NK-92 treated with Interleukin-12 subunit alpha and Interleukin-12 subunit beta, amount 100 ng/mL, for 24 hours (cell line): Measurements from ENCODE around the gene HACD2.
A peak's percentile ranks its signal among the peaks of the same experiment; 100 is the strongest.
"Not testable (repeated sequence)": the region's sequence is repeated elsewhere in the genome, so short reads cannot be mapped to it uniquely, and the experiment has no call there.

Experiments used
- DNase-seq: peaks from one replicate; lab custom pipeline; 2025; lab: John Stamatoyannopoulos, UW

The HACD2 gene

DNA sequence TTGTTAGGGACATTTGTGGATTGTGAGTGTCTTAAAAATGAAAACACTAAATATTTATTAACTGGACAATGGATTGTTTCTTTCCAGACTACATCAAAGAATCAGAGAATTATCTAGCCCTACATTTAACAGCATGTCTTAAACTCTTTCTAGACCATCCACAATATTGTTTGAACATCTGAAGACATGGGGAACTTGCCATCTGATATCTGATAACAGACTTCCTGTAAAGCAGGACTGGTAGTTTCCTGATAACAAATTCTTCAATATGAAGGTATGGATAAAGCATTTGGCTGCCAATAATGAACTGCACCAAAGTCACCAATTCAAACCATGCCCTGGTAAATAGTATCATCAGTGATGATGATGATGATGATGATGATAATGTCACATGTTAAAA lies 26.2 kb upstream of the HACD2 start:
- no peak for DNase-seq

GRCh38 chr3:123610331-123610730 lies 25.5 kb upstream of the HACD2 start:
- DNase-seq, result no peak

- no peak for DNase-seq
Observed at GRCh38 chr3:123609063-123609462, 24.2 kb upstream of the HACD2 start.

GRCh38 chr3:123608263-123608937 lies 23.5 kb upstream of the HACD2 start:
- DNase-seq, result no peak

GRCh38 chr3:123606527-123606926 lies 21.7 kb upstream of the HACD2 start:
- no peak for DNase-seq

DNA sequence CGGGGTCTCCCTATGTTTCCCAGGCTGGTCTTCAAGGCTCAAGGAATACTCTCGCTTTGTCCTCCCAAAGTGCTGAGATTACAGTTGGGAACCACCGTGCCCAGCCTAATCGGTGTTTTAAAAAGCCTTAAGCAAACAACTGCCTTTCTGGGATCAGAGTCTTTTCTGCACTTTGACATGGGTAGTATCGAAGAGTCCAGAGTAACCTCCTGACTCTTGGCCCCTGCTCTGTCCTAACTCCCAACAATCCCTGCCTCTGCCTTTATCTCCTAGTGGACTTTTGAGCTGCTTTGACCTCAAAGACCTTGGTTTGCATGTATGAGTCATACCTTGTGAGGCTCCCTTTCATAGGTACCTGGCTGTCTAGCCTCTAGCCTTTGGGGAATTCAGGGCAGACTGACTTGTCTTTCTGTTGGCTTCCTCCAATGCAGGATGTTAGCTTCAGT lies 21.0 kb upstream of the HACD2 start:
- DNase-seq, result no peak

DNA sequence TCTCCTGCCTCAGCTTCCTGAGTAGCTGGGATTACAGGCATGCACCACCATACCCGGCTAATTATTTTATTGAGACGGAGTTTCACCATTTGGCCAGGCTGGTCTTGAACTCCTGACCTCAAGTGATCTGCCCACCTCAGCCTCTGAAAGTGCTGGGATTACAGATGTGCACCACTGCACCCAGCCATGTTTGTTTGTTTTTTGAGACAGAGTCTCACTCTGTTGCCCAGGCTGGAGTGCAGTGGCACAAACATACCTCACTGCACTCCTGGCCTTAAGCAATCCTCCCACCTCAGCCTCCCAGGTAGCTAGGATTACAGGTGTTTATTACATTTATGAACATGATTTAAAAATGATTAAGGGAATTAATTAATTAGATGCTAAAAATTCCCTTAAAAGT lies 18.3 kb upstream of the HACD2 start:
- DNase-seq, result not testable (repeated sequence)

GRCh38 chr3:123602325-123602724 lies 17.5 kb upstream of the HACD2 start:
- no peak for DNase-seq

GRCh38 chr3:123600863-123601262 lies 16.0 kb upstream of the HACD2 start:
- DNase-seq, result not testable (repeated sequence)

DNA sequence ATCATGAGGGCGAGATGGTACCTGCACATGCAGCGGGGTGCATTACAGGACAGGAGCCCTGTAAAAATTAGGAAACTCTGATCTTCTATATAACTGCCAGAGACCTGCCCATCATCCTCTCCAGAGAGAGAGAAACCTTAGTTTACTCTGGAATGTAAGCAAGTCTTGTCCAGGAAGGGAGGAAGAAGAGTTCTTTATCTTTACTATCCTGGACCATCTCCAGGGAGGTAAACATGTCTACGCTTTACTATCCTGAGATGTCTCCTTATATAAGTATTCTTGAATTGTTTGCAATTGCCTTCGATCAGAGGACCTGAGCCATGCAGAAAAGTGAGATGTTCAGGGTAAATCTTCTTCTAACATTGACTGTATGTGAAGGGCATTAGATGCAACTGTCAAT lies 12.7 kb upstream of the HACD2 start:
- DNase-seq, result no peak

DNA sequence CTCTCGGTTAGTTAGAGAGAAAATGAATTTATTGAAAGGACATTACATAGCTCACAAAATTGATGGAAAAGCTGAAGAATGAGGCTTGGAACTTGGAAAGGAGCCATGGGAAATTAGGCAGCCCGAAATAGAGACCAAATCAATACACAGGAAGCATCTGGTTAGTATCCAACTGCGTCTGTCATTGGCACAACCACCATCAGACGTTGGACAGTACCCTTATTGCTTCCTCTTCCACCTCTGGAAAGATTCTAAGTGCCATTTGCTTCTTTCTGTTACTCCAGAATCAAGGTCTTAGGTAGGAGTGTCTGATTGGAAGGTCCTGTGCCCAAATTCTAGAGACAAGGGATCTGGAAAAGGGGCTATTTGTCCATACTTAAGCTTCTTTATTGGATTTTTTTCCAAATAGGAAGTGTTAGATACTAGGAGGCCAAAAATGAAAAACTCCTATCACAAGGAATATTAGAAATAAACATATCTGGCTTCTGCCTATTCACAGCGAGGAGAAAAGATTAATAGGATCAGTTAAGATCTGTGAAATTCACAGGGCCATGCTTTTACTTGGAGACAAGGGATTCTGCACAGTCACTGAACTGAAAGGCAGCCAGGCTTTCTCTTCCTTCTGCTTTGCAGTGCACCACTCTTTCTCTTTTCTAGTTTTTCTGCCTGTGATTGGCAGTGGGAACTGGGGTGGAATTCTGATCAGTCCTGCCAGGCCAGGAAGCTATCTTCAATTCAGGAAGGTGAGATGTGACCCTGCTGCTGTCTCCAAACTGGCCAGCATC lies 10.7 kb upstream of the HACD2 start:
- DNase-seq, result no peak

DNA sequence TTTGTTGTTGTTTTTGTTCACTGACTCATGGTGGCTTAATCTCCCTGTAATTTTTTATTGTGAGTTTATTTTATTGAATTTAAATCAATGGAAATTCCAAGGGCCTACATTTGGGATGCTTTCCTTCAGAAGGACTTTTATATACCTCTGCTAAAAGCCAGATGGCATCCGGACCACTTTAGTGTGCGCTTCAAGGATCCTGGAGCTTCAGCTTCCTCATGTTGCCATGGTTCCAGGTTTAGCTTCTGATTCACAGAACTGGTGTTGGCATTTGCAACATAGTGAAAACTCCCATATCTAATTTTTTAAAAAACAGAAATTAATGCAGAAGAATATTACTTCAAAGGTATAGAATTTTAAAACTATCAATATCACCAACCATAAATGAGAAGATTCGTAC lies 8.5 kb upstream of the HACD2 start:
- DNase-seq, result no peak

DNA sequence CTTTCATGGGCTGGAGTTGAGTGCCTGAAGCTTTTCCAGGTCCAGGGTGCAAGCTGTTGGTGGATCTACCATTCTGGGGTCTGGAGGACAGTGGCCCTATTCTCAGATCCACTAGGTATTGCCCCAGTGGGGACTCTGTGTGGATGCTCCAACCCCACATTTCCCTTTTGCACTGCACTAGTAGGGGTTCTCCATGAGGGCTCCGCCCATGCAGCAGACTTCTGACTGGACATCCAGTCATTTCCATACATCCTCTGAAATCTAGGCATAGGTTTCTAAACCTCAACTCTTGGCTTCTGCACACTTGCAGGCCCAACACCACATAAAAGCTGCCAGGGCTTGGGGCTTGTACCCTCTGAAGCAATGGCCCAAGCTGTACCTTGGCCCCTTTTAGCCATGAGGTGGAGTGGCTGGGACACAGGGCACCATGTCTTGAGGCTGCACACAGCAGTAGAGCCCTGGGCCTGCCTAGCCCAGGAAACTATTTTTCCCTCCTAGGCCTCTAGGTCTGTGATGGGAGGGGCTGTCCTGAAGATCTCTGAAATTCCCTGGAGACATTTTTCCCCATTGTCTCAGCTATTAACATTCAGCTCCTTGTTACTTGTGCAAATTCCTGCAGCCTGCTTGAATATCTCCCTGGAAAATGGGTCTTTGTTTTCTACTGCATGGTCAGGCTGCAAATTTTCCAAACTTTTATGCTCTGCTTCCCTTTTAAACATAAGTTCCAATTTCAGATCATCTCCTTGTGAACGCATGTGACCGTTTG lies 6.0 kb upstream of the HACD2 start:
- no peak for DNase-seq

GRCh38 chr3:123587401-123587800 lies 2.5 kb upstream of the HACD2 start:
- no peak for DNase-seq

- DNase-seq, result no peak
Observed at GRCh38 chr3:123586968-123587367, 2.1 kb upstream of the HACD2 start.

GRCh38 chr3:123586131-123586530 lies 1.3 kb upstream of the HACD2 start:
- no peak for DNase-seq

DNA sequence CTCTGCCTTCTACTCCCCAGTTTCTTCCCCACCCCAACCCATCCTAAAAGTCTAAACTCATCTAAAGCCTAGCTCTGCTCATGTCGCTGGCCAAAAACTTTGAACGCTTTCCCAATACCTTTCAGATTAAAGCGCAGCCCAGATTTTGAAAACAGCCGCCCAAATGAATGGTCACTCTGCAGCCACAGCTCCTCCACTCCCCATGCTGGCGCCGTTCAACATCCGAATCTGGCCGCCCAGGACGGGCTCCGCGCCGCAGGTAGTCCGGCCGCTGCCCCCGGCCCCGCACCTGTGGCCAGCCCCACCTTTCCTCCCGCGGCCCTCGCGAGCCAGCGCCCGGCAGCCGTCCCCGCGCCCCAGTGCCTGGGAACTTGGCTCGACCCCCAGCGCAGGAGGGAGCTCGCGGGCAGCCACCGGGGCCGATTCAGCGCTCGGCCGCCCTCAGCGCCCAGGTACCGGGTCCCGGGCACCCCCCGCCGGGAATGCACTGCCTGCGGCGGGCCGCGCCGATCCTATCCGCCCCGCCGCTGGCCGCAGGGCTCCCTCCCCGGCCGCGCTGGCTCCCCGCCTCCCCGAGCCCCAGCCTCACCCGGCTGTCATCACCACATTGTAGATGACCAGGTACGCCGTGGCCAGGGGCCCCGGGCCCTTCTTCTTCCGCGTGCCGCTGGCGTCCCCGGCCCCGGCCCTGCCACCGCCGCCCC lies 417 bp downstream of the HACD2 start:
- peak; percentile 62 for DNase-seq

DNA sequence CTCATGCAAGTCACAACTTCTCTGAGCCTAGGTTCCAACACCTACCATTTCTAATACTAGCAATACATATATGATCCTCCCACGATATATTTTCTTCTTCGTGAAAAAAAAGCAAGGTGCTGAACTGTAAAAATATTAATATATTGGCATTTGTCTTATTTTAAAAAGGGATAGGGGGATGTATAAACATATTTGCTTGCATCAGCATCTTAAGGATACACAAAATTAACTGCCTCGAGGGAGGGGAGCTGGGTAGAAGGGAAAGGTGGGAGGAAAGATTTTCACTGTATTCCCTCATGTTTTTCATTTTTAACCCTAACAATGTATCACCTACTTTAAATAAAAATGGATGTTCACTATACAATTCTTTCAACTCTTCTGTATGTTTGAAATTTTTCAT lies 1.3 kb downstream of the HACD2 start:
- no peak for DNase-seq

- no peak for DNase-seq
Observed at GRCh38 chr3:123582315-123582714, 2.5 kb downstream of the HACD2 start.

DNA sequence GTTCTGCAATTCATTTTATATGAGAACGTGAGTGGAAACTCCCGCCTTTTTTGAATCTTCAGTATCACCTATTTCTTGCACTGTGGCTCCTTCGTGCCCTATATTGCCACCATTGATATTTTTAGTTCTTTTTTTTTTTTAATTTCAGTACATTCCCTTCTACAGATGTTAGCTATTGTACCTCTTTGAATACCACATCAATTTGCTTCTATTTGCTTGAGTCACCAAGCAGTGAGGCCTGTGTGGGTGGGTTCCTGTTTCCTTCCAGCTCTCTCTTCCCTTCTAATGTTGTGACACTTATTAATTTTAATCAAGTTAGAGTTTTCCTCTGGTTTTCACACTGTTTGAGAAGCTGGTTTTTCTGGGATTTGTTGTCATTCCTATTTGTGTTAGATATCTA lies 8.7 kb downstream of the HACD2 start:
- DNase-seq, result no peak

DNA sequence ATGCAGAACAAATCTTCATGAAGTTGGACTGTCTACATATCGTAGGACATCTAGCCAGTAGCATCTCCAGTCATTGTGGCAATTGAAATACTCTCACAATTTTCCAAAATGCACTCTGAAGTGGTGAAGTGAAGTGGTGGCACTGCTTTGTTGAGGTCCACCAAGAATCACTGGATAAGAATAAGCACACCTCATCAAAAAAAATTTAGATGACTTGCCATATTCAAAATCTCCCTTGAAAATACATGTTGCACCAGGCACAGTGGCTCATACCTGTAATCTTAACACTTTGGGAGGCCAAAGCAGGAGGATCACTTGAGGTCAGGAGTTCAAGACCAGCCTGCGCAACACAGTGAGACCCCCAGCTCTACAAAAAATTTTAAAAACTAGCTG lies 12.9 kb downstream of the HACD2 start:
- no peak for DNase-seq

DNA sequence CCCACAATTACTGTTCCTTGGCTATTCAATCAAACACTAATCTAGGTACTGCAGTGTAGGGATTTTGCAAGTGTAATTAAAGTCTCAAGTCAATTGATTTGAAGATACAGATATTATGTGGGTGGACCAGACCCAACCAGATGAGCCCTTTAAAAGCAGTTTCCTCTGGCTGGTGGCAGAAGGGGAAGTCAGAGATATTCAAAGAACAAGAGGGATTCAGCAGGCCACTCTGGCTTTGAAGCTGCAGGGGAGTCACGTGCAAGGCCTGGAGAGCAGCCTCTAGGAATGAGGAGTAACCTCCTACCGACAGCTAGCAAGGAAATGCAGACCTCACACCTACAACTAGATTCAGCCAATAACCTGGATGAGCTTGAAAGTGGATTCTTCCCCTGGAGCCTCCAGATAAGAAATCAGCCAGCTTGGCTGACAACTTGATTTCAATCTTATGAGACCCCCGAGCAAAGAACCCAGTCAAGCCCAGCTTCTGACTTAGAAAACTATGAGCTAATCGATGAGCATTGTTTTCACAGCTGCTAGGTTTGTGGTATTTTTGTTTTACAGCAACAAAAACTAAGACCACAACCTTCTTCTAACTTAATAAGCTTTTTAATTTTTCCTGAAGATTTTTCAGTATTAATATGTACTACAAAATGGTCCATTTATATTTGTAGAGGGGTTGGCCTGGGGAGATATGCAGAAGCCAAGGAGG lies 13.4 kb downstream of the HACD2 start:
- DNase-seq, result no peak
